PFSK-1 (cell line): ENCODE measurements around the gene OGFOD3.

Experiments used
- POLR2AphosphoS5 ChIP-seq: IDR thresholded peaks from 2 replicates; pipeline ENCODE4 v1.6.1; 2012; ENCODE audit warnings: low read depth, mild to moderate bottlenecking, control low read depth, low read length, moderate library complexity
- SIN3A ChIP-seq: IDR thresholded peaks from 2 replicates; pipeline ENCODE4 v1.6.1; 2012; ENCODE audit warnings: mild to moderate bottlenecking, low read length, moderate library complexity, borderline replicate concordance; ENCODE audit not compliant: insufficient read depth
- TAF1 ChIP-seq: IDR thresholded peaks from 2 replicates; pipeline ENCODE4 v1.6.1; 2012; ENCODE audit warnings: low read length, control low read depth, borderline replicate concordance; ENCODE audit not compliant: insufficient read depth
- TF ChIP-seq, protein P1 (sequence below), 2 experiments: IDR thresholded peaks; 2 replicates each; pipeline versions ENCODE4 v1.6.1 to v1.8.0; 2011 to 2012; ENCODE audit warnings: low read depth in 2 of 2, low read length in 2 of 2, control low read depth in 1 of 2, inconsistent platforms in 1 of 2, mild to moderate bottlenecking in 1 of 2, moderate library complexity in 1 of 2; ENCODE audit not compliant: insufficient read depth in 1 of 2

DNA sequence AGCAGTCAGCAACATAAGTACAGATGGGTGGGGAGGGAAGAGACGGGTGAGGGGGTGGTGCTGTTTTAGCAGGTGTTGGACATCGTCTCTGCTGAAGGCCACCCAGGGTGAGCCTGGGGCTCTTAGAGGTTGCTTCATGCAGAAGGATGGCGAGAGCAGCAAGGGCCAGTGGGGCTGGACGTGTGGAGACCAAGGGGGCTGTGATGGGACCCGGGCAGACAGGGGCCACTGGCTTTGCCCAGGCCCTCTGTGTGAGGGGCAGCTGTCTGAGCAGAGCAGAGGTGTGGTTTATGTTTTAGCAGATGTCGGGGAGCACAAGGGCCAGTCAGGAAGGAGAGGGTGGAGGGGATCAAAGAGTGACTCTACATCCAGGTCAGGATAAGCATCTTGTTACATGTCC lies 45.0 kb upstream of the OGFOD3 start:
- no peak for TF ChIP-seq POLR2AphosphoS5
- TF ChIP-seq, protein P1, sequence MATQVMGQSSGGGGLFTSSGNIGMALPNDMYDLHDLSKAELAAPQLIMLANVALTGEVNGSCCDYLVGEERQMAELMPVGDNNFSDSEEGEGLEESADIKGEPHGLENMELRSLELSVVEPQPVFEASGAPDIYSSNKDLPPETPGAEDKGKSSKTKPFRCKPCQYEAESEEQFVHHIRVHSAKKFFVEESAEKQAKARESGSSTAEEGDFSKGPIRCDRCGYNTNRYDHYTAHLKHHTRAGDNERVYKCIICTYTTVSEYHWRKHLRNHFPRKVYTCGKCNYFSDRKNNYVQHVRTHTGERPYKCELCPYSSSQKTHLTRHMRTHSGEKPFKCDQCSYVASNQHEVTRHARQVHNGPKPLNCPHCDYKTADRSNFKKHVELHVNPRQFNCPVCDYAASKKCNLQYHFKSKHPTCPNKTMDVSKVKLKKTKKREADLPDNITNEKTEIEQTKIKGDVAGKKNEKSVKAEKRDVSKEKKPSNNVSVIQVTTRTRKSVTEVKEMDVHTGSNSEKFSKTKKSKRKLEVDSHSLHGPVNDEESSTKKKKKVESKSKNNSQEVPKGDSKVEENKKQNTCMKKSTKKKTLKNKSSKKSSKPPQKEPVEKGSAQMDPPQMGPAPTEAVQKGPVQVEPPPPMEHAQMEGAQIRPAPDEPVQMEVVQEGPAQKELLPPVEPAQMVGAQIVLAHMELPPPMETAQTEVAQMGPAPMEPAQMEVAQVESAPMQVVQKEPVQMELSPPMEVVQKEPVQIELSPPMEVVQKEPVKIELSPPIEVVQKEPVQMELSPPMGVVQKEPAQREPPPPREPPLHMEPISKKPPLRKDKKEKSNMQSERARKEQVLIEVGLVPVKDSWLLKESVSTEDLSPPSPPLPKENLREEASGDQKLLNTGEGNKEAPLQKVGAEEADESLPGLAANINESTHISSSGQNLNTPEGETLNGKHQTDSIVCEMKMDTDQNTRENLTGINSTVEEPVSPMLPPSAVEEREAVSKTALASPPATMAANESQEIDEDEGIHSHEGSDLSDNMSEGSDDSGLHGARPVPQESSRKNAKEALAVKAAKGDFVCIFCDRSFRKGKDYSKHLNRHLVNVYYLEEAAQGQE (IDR thresholded peaks at IDR 0.05; ENCODE audit: insufficient read depth in 1 of 2, low read depth in 2 of 2, low read length in 2 of 2): no peak
- no peak for TF ChIP-seq TAF1
- TF ChIP-seq SIN3A: no peak
